Measurements from ENCODE around the gene CLDN6. TPM values are rescaled to one million over a fixed set of nuclear protein-coding genes. Genes with fewer than 3 reads are reported as not detected.

CLDN6 gene
- total and polyA plus RNA-seq, 9 of the 15 experiments (the other 6 are each of a cell fraction or from before 2014, with no cell fraction given) = 0.22 to 0.75 (median 0.38) TPM; not detected in 3

- CTCF ChIA-PET (ENCODE audit: low intra/inter-chr PET ratio) = no interaction called here
- DNase-seq (ENCODE audit: extremely low read depth in 1 of 4, low spot score in 3 of 4) (peak; percentile 59 to 80 (median 62)), ATAC-seq (peak; percentile 69), FAIRE-seq (peak; percentile 29)
- POLR2A ChIA-PET = interaction anchor here (0.6 to 2.2 kb wide), 6 partner anchors 7 to 120 kb away, joined by 3 to 13 read pairs (median 3); partner anchors contain the start of genes HCFC1R1, THOC6 and TNFRSF12A
- peaks cover 5% of the 10 kb centered on the region; the same call in 1 of the 3 replicates for H3K79me2 ChIP-seq (ENCODE audit: control insufficient read depth, insufficient read depth, low read length)
- peaks cover 3% of the 10 kb centered on the region; the same call in 1 of the 2 replicates for H4K20me1 ChIP-seq (replicated peaks; ENCODE audit: control insufficient read depth, insufficient read depth, low read length)
- no peak overlapping the region for H3K27ac ChIP-seq (ENCODE audit: extremely low read depth, low read depth, low read length)
- intact Hi-C loops (cut with micrococcal nuclease) = loop anchor here (10.0 kb wide), 1 partner anchor 65 kb away; the partner anchor contains the start of genes KREMEN2 and PAQR4
- in situ Hi-C loops (cut with MboI) = no loop called here
- H3K9me1 ChIP-seq (ENCODE audit: control insufficient read depth, insufficient read depth, low read length) = no peaks in the 10 kb centered on the region
- peaks cover 20 to 51% of the 10 kb centered on the region in 2 experiments; a peak in 4 of 5 replicates for H3K27me3 ChIP-seq (ENCODE audit: control insufficient read depth in 2 of 2, insufficient read depth in 2 of 2, low read length in 2 of 2)
- H3K4me2 ChIP-seq (ENCODE audit: insufficient read depth, low read length) = peak overlapping the region; percentile 67
- peak overlapping the region; percentile 40 to 89; a peak in 3 of 4 replicates for H3K9ac ChIP-seq (ENCODE audit: insufficient read depth in 1 of 2, low read depth in 2 of 2, low read length in 2 of 2)
- no peaks in the 10 kb centered on the region for H3K9me3 ChIP-seq (replicated peaks; ENCODE audit: control insufficient read depth, insufficient read depth, low read depth, low read length)
- H3K36me3 ChIP-seq (ENCODE audit: control insufficient read depth, insufficient read depth, low read length) = peaks cover 24% of the 10 kb centered on the region; the same call in 2 of the 3 replicates
- peak overlapping the region; percentile 71 for H2AFZ ChIP-seq (ENCODE audit: low read depth, low read length)
- WGBS (ENCODE audit: insufficient coverage, low coverage, missing lambda C conversion rate) = 6% methylated on average over 54 of the region's 59 CpGs
- no TSS peak for BruUV-seq (replicated peaks)
- H3K4me3 ChIP-seq = peak overlapping the region; percentile 23; the same call in 1 of the 2 replicates
- peaks cover 15 to 62% of the 10 kb centered on the region in 2 experiments for H3K4me1 ChIP-seq (replicated peaks in 1 of 2; ENCODE audit: control insufficient read depth in 2 of 2, insufficient read depth in 2 of 2, low read length in 2 of 2)
- TF ChIP-seq CREM (IDR thresholded peaks at IDR 0.05; ENCODE audit: low read depth) = peak; percentile 66
- TF ChIP-seq RBBP5 (IDR thresholded peaks at IDR 0.05; ENCODE audit: borderline replicate concordance, insufficient read depth, low read length, poor library complexity, severe bottlenecking) = peak; percentile 45
- TF ChIP-seq PHF8 (IDR thresholded peaks at IDR 0.05; ENCODE audit: borderline replicate concordance, low read length) = no peak
- peak; percentile 44 for TF ChIP-seq HNRNPLL (IDR thresholded peaks at IDR 0.05; ENCODE audit: low read depth, low read length, poor library complexity, severe bottlenecking)
- no peak for TF ChIP-seq ATF1 (CRISPR knock-in tag; IDR thresholded peaks at IDR 0.05)
- TF ChIP-seq ATF1 (tag; IDR thresholded peaks at IDR 0.05) = peak; percentile 57
- TF ChIP-seq GMEB1 (CRISPR knock-in tag; IDR thresholded peaks at IDR 0.05) = peak; percentile 78
- peak; percentile 61 for TF ChIP-seq EGR1 (conservative IDR thresholded peaks at IDR 0.05)
- TF ChIP-seq SRSF7 (optimal IDR thresholded peaks at IDR 0.05; ENCODE audit: low read depth, low read length) = no peak
- no peak for TF ChIP-seq RBM14 (IDR thresholded peaks at IDR 0.05; ENCODE audit: borderline replicate concordance, insufficient read depth, low read depth, low read length)
- TF ChIP-seq ELK1 (CRISPR knock-in tag; IDR thresholded peaks at IDR 0.05) = no peak
- TF ChIP-seq SMC3 (conservative IDR thresholded peaks at IDR 0.05; ENCODE audit: insufficient read depth, low read depth, low read length) = 0 out of 2 replicates have a peak, but pooled peaks have one; percentile 1
- no peak for TF ChIP-seq RNF219 (CRISPR knock-in tag; IDR thresholded peaks at IDR 0.05)
- TF ChIP-seq HDAC8 (tag; IDR thresholded peaks at IDR 0.05) = no peak
- no peak for TF ChIP-seq RBM25 (IDR thresholded peaks at IDR 0.05; ENCODE audit: low read depth, low read length, severe bottlenecking)
- no peak for TF ChIP-seq ZNF184 (CRISPR knock-in tag; IDR thresholded peaks at IDR 0.05)
Measured at GRCh38 chr16:3029491-3030221, 11.7 kb upstream of the CLDN6 start.

All from K562 (cell line).